Measurements from ENCODE around the gene LETM1.

LETM1 gene

DNA sequence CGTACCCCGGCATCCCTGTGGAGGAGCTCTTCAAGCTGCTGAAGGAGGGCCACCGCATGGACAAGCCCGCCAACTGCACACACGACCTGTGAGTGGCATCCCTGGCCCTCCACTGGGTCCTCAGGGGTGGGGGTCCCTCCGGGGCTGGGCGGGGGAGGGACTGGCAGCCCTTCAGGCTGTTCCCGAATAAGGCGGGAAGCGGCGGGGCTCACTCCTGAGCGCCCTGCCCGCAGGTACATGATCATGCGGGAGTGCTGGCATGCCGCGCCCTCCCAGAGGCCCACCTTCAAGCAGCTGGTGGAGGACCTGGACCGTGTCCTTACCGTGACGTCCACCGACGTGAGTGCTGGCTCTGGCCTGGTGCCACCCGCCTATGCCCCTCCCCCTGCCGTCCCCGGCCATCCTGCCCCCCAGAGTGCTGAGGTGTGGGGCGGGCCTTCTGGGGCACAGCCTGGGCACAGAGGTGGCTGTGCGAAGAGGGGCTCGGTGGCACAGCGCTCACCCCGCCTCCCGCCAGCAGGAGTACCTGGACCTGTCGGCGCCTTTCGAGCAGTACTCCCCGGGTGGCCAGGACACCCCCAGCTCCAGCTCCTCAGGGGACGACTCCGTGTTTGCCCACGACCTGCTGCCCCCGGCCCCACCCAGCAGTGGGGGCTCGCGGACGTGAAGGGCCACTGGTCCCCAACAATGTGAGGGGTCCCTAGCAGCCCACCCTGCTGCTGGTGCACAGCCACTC, 49.2 kb downstream of the LETM1 start:
- DNase-seq (ENCODE audit: low spot score): no peak

DNA sequence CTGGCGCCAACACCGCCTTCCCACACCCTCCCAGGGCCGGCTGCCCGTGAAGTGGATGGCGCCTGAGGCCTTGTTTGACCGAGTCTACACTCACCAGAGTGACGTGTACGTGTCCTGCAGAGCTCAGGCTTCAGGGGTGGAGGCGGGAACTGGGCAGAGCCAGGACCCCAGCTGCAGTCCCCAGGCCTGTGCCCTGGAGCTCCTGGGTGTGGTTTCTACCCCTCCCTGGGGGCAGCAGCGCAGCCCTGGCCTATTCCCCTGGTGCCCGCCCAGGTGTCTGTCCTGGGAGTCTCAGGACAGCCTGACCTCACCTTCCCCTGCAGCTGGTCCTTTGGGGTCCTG, 49.8 kb downstream of the LETM1 start:
- no peak for DNase-seq (ENCODE audit: low spot score)

GRCh38 chr4:1805493-1806222, 50.3 kb downstream of the LETM1 start:
- no peak for DNase-seq (ENCODE audit: low spot score)

GRCh38 chr4:1804638-1805492, 51.1 kb downstream of the LETM1 start:
- no peak for DNase-seq (ENCODE audit: low spot score)

DNA sequence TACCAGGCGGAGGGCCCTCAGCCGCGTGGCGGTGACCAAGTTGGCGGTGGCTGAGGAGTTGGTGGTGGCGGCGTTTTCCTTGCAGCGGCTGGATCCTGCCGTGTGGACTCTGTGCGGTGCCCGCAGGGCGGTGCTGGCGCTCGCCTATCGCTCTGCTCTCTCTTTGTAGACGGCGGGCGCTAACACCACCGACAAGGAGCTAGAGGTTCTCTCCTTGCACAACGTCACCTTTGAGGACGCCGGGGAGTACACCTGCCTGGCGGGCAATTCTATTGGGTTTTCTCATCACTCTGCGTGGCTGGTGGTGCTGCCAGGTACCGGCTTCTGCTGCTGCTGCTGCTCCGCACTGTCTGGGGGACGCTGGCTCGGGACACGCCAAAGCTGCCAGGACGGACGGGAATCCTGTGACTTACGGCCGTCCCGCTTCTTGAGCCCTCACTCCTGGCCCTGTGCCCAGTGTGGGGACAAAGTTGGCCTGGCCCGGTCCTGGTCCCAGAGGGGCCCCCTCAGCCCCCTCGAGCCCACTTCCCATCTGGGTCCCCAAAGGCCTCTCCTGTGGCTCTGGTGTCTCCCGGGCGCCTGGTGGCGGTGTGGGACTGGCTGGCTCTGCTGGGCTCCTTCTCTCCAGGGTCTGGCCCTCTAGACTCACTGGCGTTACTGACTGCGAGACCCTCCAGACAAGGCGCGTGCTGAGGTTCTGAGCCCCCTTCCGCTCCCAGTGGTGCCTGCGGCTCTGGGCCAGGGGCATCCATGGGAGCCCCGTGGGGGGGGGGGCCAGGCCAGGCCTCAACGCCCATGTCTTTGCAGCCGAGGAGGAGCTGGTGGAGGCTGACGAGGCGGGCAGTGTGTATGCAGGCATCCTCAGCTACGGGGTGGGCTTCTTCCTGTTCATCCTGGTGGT, 52.2 kb downstream of the LETM1 start:
- no peak for DNase-seq (ENCODE audit: low spot score)

DNA sequence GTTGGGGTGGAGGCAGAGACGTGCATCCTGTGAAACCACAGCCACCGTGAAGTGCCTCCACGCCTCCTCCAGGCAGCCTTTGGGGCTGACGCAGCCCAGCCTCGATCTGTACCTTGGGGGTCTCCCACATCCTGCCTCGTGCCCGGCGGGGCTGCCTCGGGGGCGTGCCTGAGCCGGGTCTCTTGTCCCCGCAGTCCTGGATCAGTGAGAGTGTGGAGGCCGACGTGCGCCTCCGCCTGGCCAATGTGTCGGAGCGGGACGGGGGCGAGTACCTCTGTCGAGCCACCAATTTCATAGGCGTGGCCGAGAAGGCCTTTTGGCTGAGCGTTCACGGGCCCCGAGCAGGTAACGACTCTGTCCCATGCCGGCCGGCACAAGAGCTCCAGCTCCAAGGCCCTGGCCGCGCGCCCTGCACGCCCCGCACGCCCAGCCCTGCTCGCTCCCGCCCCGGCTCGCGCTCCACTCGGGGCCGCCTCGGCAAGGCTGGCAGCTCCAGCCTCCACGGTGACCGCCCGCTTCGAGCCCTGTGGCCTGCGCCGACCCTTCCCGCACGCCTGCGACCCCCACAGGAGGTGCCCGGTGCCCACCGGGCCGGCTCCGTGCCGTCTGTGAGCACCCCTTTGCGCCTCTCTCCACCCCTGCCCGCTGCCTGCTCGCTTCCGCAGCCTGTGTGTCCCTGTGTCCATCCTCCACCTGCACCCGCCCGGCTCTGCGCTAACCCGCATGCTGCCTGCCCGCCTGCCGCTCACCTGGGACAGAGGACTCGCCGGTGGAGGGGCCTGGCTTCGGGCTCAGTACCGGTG, 53.0 kb downstream of the LETM1 start:
- peak; percentile 60 for DNase-seq (ENCODE audit: low spot score)

GRCh38 chr4:1802151-1802715, 53.7 kb downstream of the LETM1 start:
- peak; percentile 45 for DNase-seq (ENCODE audit: low spot score)

GRCh38 chr4:1801286-1801958, 54.5 kb downstream of the LETM1 start:
- no peak for DNase-seq (ENCODE audit: low spot score)

- no peak for DNase-seq (ENCODE audit: low spot score)
These were observed 55.2 kb downstream of the LETM1 start for GRCh38 chr4:1800805-1801204.

- DNase-seq (ENCODE audit: low spot score): no peak
These were observed 56.3 kb downstream of the LETM1 start for GRCh38 chr4:1799387-1800375.

DNA sequence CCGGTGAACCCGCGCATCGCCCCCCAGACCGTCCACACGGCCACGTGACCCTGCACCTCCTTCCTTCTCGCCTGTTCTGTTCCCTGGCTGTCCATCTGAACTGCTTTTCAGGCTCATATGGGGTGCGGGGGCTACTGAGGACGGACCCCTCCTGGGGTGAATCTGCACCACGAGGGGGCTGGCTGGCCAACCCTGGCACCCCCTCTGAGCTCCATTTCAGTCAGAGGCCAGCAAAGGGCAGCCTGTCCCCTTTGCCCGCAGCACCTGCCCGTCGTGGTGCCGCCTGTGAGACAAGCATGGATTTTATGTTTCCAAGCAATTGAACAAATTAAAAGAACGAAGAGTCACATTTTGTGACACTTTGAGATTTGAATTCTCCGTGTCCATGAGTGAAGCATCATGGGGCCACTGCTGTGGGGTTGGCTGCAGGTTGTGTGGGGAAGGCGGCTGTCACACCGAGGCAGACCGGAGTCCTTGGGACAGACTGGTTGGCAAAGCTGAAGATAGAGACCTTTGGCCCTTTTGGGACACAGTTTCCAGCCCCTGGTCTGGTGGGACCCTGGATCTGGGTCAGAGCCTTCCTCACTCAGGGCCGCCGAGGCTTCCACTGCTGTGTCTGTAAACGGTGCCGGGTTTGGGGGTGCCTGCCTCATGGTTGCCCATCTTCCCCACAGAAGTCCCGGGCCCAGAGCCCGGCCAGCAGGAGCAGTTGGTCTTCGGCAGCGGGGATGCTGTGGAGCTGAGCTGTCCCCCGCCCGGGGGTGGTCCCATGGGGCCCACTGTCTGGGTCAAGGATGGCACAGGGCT, 57.2 kb downstream of the LETM1 start:
- DNase-seq (ENCODE audit: low spot score): no peak

DNA sequence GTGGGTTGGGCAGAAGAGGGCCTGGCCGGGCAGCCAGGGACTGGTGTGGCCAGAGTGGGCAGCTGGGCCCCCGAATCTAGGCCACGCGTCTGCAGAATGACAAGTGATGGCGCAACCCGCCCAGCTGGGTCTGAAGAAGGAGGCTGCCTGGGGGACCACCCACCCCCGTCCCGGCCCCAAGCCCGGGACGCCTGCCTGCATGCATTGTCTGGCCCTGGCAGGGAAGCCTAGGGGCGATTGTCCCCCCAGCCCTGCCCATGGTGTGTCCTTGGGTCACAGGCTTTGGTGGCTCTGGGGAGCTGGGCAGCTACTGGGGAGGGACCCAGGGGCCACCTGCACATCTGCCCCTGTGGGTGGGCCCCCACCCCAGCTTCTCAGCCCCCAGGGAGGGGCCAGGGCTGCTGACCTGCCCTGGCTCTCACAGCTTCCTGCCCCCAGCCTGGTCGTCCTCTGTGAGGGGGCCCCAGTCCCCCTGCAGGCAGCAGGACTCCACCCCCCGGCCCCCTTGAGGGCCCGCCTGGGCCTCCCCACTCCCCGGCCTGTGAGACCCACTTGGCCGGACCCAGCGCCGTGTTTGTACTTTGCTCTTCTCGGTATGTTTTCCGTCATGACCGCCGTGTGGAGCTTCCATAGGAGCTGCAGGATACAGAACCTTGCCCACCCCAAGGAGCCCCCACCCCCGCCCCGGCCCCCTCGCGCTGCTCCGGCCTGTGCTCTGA, 57.9 kb downstream of the LETM1 start:
- DNase-seq (ENCODE audit: low spot score): no peak

DNA sequence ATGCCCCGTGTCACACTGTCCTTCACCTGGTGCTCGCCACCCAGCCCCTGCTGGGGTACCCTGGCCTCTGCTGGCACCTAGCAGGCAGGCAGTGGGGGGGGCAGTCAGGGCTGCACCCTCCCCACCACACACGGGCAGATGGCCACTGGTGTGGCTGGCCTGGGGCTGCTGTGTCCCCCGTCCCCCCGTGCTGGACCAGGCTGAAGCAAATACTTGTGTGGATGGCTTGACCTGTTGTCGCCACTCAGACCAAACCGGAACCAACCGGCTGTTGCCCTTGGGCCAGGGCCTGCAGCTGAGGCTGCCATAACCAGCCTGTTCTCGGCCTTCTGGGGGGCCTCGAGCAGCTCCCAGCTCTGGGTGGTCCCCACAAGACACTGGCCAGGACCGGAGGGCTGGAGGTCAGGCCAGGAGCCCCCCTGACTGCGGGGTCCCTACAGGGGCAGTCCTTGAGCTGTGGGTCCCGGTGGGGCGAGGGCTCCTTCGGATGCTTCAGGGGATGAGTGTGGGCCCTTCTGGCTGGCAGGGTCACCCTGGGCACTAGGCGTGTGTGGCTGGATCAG, 58.6 kb downstream of the LETM1 start:
- no peak for DNase-seq (ENCODE audit: low spot score)

DNA sequence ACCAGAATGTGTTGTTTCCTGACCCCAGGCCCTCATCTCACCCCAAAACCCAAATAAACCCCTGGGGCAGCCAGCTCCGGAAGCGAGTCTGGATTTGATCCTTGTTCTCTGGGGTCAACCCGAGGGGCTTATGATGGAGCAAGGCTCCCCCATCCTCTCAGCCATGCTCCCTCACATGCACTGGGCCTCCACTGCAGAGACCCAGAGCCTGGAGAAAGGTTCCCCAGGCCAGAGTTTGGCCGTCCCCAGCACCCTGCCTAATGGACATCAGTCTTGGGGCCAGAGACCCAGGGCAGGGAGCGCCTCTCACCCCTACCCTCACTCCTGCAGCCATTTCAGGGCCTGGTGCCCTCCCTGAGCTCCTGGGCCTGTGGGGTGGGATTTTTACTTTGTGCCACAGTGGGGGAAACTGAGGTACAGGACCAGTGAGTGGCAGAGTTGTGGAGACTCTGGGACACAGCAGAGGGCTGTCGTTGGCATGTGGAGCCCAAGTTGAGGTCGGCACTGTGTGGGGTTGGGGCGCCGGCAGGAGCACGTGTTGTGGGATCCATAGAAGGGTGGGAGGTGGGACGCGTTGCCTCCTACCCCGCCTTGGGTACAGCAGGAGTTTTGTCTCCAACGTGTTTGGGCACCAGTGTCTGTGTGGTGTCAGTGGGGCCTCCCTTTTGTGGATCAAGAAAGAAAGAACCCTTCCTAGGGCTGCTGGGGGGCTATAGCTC, 59.3 kb downstream of the LETM1 start:
- DNase-seq (ENCODE audit: low spot score): no peak

DNA sequence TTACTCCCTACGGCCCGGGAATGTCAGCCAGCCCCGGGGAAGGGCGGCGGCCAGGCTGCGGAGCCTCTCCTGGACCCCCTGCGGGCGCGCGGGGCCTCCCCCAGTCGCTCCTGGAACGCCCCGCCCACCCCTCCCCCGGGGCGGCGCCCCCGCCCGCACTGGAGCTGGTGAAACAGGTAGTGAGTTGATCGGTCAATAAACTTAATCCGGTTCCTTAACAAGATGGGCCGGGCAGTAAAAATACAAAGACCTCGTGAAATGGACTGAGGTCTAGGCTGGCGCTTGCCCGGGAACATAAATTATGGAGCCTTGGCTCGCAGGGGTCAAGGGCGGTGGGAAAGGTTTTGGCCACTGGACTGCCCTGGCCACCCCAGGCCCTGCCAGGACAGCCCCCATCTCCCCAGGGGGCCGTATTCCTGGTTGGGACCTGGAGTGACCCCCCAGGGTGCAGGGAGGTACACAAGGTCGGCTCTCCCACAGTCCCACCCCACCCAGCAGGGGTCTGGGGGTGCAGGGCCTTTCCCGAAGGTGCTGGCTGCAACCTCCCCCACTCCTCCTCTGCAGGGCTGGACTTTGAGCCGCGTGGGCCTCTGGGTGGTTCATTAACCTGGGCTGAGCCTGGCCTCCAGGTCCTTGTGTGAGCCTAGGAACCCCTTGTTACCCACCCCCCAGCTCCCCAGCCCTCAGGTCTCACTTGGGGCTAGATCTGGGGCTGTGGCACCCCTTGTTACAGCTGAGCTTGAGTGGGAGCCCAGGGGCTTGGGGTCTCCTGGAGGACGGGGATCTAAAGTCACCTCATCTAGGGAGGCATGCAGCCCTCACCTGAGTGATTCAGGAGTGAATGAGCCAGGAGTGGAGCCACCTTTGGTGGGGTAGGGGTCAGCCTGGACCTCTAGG, 60.4 kb downstream of the LETM1 start:
- peak; percentile 78 for DNase-seq (ENCODE audit: low spot score)
